KMS-11 (cell line): ENCODE results near the gene C6orf141.

Experiments used
- H2AFZ ChIP-seq: fragments of 200-600 bp; sonication (generic); 2 replicates; pipeline ENCODE4 v1.6.1; 2016; ENCODE audit warnings: antibody characterized with exemption, mixed run types, low read depth
- H3K27ac ChIP-seq: fragments of 200-600 bp; sonication (generic); 2 replicates; pipeline ENCODE4 v1.6.1; 2016; ENCODE audit warnings: mild to moderate bottlenecking, mixed run types
- H3K27me3 ChIP-seq: fragments of 200-600 bp; sonication (generic); 2 replicates; pipeline ENCODE4 v1.6.1; 2017; ENCODE audit warnings: mild to moderate bottlenecking, low read depth, mixed run types, moderate library complexity; ENCODE audit not compliant: insufficient read depth
- H3K36me3 ChIP-seq: fragments of 200-600 bp; sonication (generic); 2 replicates; pipeline ENCODE4 v1.6.1; 2017; ENCODE audit warnings: mild to moderate bottlenecking, mixed run types; ENCODE audit not compliant: insufficient read depth
- H3K4me1 ChIP-seq: fragments of 200-600 bp; sonication (generic); 2 replicates; pipeline ENCODE4 v1.6.1; 2016; ENCODE audit warnings: mild to moderate bottlenecking, low read depth, mixed run types; ENCODE audit not compliant: poor library complexity, severe bottlenecking
- H3K4me2 ChIP-seq: fragments of 200-600 bp; sonication (generic); 2 replicates; pipeline ENCODE4 v1.7.0; 2016; ENCODE audit warnings: mild to moderate bottlenecking, mixed run types
- H3K4me3 ChIP-seq: fragments of 200-600 bp; sonication (generic); IDR thresholded peaks from 2 replicates; pipeline ENCODE4 v1.6.1; 2017; ENCODE audit warnings: low read depth, low read length, mixed read lengths; ENCODE audit not compliant: insufficient read depth
- H3K79me2 ChIP-seq: fragments of 200-600 bp; sonication (generic); 2 replicates; pipeline ENCODE4 v1.6.1; 2016; ENCODE audit warnings: low read depth, mixed run types; ENCODE audit not compliant: insufficient read depth
- H3K9ac ChIP-seq: fragments of 200-600 bp; sonication (generic); 2 replicates; pipeline ENCODE4 v1.6.1; 2016; ENCODE audit warnings: mild to moderate bottlenecking, mixed run types
- H4K20me1 ChIP-seq: fragments of 200-600 bp; sonication (generic); 2 replicates; pipeline ENCODE4 v1.6.1; 2016; ENCODE audit warnings: mild to moderate bottlenecking, mixed run types; ENCODE audit not compliant: insufficient read depth
- TF ChIP-seq, protein P1 (sequence below): fragments of 200-600 bp; sonication (generic); conservative IDR thresholded peaks from 2 replicates; pipeline ENCODE4 v1.6.1; 2017; ENCODE audit warnings: low read depth, mild to moderate bottlenecking, antibody characterized with exemption, low read length, moderate library complexity, mixed read lengths

Gene C6orf141

DNA sequence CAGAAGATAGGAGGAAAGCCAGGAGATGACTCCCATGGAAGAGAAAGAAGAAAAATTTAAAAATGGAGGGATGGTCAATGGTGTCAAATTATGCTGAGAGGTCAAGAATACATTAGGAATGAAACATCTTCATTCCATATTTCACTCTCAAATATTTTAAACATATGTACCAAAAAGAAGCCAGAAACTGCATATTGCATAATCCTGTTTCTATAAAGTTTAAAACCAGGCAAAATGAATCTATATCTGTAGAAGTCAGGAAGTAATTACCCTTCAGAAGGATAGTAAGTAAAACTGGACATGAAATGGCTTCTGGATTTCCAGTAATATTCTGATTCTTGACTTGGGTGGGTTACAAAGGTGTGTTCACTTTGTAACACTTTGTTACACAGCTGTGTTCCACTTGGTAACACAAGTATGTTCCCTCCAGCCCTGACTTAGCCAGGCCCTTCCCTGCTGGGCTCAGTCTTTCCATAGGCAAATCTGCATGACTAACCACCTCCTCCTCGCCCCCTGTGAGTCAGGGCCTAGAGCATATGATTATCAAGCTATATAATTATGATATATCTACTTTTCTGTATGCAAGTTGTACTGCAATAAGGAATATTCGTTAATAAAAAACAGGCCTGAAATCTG is 20.2 kb upstream of the C6orf141 start:
- TF ChIP-seq, protein P1, sequence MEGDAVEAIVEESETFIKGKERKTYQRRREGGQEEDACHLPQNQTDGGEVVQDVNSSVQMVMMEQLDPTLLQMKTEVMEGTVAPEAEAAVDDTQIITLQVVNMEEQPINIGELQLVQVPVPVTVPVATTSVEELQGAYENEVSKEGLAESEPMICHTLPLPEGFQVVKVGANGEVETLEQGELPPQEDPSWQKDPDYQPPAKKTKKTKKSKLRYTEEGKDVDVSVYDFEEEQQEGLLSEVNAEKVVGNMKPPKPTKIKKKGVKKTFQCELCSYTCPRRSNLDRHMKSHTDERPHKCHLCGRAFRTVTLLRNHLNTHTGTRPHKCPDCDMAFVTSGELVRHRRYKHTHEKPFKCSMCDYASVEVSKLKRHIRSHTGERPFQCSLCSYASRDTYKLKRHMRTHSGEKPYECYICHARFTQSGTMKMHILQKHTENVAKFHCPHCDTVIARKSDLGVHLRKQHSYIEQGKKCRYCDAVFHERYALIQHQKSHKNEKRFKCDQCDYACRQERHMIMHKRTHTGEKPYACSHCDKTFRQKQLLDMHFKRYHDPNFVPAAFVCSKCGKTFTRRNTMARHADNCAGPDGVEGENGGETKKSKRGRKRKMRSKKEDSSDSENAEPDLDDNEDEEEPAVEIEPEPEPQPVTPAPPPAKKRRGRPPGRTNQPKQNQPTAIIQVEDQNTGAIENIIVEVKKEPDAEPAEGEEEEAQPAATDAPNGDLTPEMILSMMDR = no peak

DNA sequence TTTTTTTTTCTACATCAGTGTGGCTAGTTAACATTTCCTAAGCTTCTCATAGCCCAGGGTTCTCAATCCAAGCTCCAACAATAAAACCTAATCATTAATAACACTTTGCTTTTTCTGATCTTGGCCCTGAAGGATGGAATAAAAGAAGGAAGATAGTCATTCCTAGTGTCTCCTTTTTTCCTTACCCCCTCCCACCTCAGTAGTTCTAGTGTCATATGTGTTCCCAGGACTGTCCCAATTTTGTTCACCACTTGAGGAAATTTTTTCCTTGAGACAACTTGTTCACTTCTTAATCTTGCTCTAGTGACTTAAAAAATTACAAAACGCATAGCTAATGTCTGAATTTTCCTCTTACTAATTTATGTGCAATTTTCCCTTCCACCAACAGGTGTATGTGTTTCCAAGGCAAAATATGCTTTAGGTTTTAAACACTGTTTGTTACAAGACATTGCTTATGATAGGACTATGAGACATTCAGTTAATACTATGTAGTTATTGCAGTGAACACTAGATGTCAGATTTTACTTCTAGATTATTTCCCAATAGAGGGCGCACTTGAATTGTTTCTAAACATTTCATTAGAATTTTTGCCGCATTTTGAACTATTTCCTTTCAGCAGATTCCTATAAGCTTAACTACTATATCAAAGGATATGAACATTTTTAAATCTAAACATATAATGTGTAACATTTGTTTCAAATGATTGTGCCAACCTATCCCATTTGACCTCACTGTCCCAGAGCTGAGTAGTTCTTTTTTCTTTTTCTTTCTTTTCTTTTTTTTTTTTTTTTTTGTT is 18.5 kb upstream of the C6orf141 start:
- Histone ChIP-seq H3K4me1 (no peaks in the 10 kb centered on the region), H2AFZ (peak overlapping the region; percentile 60), H3K27me3 (no peaks in the 10 kb centered on the region), H3K27ac (no peak overlapping the region), H3K9ac (no peak overlapping the region), H4K20me1 (no peaks in the 10 kb centered on the region), H3K4me3 (no peak overlapping the region), H3K79me2 (no peaks in the 10 kb centered on the region), H3K4me2 (peak overlapping the region; percentile 51; the same call in 1 of the 2 replicates), H3K36me3 (no peaks in the 10 kb centered on the region)
- TF ChIP-seq, protein P1 = peak; percentile 89

More for the DNA sequence above, 20.2 kb upstream of the C6orf141 start:
- no peaks in the 10 kb centered on the region for H4K20me1 ChIP-seq
- H3K9ac ChIP-seq = no peak overlapping the region
- H3K4me2 ChIP-seq = no peak overlapping the region
- H2AFZ ChIP-seq = no peak overlapping the region
- H3K27me3 ChIP-seq = no peaks in the 10 kb centered on the region
- H3K27ac ChIP-seq = no peak overlapping the region
- H3K4me3 ChIP-seq = no peak overlapping the region
- H3K4me1 ChIP-seq = no peaks in the 10 kb centered on the region
- H3K36me3 ChIP-seq = no peaks in the 10 kb centered on the region
- H3K79me2 ChIP-seq = no peaks in the 10 kb centered on the region

DNA sequence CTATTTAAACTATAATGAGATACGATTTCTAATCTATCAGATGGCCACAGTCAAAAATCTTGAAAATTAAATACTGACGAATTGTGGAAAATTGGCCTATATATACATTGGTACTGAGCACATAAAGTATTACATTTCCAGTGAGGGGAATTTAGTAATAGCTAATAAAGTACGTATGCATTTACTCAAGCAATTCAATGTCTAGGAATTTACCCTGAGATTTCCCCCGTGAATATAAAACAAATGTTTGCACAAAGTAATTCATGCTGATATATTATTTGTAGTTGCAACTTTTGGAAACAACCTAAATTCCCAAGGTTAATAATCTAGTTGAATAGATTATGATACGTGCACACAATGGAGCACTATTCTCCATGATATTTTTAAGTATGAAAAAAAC is 14.7 kb upstream of the C6orf141 start:
- Histone ChIP-seq H3K4me2 (no peak overlapping the region), H3K27ac (no peak overlapping the region), H3K27me3 (no peaks in the 10 kb centered on the region), H3K4me3 (no peak overlapping the region), H2AFZ (no peak overlapping the region), H3K4me1 (no peaks in the 10 kb centered on the region), H3K9ac (no peak overlapping the region), H3K36me3 (no peaks in the 10 kb centered on the region), H4K20me1 (no peaks in the 10 kb centered on the region), H3K79me2 (no peaks in the 10 kb centered on the region)
- TF ChIP-seq, protein P1 = no peak

DNA sequence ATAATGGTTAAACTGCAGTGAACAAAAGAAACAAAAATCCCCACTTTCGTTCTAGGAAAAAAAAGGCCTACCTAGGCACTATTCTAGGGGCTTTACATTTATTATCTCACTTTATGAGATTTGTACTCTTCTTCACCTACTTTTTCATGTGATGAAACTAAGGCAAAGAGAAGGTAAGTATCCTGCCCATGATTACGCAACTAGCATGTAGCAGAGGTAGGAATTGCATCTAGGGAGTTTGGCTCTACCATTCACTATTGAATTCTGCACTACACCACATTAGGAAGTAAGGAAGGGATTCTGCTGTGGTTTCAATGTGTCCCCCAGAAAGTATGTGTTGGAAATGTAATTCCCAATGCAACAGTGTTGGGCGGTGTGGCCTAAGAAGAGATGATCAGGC is 11.4 kb upstream of the C6orf141 start:
- Histone ChIP-seq H2AFZ (no peak overlapping the region), H3K36me3 (no peaks in the 10 kb centered on the region), H3K4me2 (no peak overlapping the region), H3K4me1 (no peaks in the 10 kb centered on the region), H3K27me3 (no peaks in the 10 kb centered on the region), H3K4me3 (no peak overlapping the region), H3K79me2 (no peaks in the 10 kb centered on the region), H3K27ac (no peak overlapping the region), H4K20me1 (no peaks in the 10 kb centered on the region), H3K9ac (no peak overlapping the region)
- TF ChIP-seq, protein P1 = no peak
